Epithelial cell of esophagus (primary cell): ENCODE results near the gene HTR6.

Experiments
- DNase-seq: peaks from one replicate; pipeline ENCODE4 v3.0.0; 2010; ENCODE audit warnings: low read depth
- H3K4me3 ChIP-seq: 2 replicates; pipeline ENCODE4 v1.5.1; 2011; ENCODE audit warnings: mild to moderate bottlenecking, low read length, control low read depth
- CTCF ChIP-seq: IDR thresholded peaks from 2 replicates; pipeline ENCODE4 v1.5.1; 2011; ENCODE audit warnings: low read depth, mild to moderate bottlenecking, low read length, control low read depth, inconsistent platforms; ENCODE audit not compliant: insufficient read depth; ENCODE audit errors: missing control alignments

Gene HTR6

GRCh38 chr1:19688041-19688842, 23.6 kb downstream of the HTR6 start:
- no peak for DNase-seq
- TF ChIP-seq CTCF, result no peak
- H3K4me3 ChIP-seq, result no peak overlapping the region

GRCh38 chr1:19689085-19689757, 24.5 kb downstream of the HTR6 start:
- TF ChIP-seq CTCF, result no peak
- no peak overlapping the region for H3K4me3 ChIP-seq
- no peak for DNase-seq

GRCh38 chr1:19689856-19690255, 25.2 kb downstream of the HTR6 start:
- no peak overlapping the region for H3K4me3 ChIP-seq
- no peak for TF ChIP-seq CTCF
- no peak for DNase-seq

GRCh38 chr1:19690342-19690741, 25.7 kb downstream of the HTR6 start:
- H3K4me3 ChIP-seq, result no peak overlapping the region
- no peak for DNase-seq
- TF ChIP-seq CTCF, result no peak

GRCh38 chr1:19694298-19694697, 29.6 kb downstream of the HTR6 start:
- H3K4me3 ChIP-seq, result no peak overlapping the region
- DNase-seq, result no peak
- no peak for TF ChIP-seq CTCF

- H3K4me3 ChIP-seq, result no peak overlapping the region
- no peak for DNase-seq
- no peak for TF ChIP-seq CTCF
Measured at GRCh38 chr1:19695772-19696171, 31.1 kb downstream of the HTR6 start.
